Stimulated activated CD8-positive, alpha-beta memory T cell treated with anti-CD3 and anti-CD28 coated beads, Interleukin-12 subunit alpha, Interleukin-12 subunit beta, amount 100 ng/mL, for 24 hours (primary cell): Measurements from ENCODE around the gene BMPER.

Experiments used
- DNase-seq: peaks from one replicate; pipeline ENCODE4 v3.0.0-alpha.2; 2020; ENCODE audit errors: extremely low read depth

Gene BMPER

DNA sequence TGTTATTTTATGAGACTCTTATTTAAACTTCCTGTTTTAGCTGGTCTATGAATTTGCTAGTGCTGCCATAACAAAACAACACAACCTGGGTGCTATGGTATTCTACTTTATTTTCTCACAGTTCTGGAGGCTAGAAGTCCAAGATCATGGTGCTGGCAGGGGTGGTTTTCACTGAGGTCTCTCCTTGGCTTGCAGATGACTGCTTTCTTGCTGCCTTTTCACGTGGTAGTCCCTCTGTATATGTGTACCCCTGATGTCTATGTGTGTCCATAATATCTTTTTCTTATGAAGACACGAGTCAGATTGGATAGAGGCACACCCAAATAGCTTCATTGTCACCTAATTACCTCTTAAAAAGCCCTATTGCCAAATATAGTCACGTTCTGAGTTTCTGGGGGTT lies 270.5 kb downstream of the BMPER start:
- DNase-seq, result no peak

DNA sequence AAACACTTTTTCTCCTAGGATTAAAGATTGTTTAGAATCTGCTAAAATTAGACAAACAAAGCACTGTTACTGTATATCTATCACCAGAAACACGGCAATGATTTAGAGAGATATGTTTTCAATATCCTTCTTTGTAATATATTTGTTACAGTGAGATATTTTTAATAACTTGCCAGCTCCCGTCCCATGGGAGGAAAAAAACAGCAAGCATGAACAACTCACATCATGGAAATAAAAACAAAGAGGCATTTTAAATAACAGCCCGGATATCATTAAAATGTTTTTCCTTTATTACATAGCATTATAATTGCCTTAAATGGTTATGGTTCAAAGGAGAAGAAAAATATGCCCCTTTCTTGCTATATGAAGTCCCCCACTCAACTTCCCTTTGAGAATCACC lies 272.1 kb downstream of the BMPER start:
- DNase-seq, result no peak

DNA sequence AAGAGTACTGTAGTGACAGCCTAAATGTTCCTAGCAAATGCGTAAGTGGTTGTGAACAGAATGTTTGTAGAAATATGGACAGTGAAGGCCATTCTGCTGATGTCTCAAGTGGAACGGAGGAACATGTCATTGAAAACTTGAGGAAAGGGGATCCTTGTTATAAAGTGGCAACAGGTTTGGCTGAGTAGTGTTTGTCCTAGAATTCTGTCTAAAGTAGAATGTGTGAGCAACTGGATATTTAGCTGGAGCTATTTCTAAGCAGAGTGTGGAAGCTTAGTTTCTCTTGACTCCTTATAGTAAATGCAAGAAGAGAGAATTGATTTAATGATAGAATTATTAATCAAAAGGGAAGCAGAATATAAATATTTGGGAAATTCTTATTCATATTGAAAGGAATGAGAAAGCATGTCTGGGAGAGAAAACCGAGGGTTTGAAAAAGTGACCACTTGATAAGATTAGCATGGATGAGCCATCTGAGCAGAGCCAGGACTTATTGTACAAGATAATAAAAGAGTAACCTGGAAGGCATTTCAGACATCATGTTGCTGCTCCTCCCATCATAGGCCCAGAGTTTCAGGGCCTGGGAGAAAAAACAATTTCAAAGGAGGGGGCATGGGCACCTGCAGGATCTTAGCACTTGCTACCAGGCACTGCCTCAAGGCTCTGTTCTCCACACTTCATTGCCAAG lies 276.1 kb downstream of the BMPER start:
- no peak for DNase-seq

DNA sequence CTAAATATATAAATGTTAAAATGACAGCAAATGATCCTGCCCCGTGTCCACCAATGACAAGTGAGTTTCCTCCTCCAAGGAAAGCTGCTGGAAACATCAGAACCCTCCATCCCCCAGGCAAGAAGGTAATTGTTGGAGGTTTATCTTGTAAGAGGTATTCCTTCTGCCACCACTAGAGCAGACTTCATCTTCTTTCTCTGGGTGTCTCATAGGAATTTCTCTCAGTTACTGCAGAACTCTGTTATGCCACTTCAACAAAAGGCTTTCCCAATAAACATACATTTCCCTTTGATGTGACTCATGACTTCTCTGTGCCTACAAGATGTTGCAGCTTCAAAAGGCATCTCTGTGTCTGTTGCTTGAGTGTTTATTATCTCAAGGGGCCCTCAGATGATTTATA lies 279.1 kb downstream of the BMPER start:
- DNase-seq, result no peak

DNA sequence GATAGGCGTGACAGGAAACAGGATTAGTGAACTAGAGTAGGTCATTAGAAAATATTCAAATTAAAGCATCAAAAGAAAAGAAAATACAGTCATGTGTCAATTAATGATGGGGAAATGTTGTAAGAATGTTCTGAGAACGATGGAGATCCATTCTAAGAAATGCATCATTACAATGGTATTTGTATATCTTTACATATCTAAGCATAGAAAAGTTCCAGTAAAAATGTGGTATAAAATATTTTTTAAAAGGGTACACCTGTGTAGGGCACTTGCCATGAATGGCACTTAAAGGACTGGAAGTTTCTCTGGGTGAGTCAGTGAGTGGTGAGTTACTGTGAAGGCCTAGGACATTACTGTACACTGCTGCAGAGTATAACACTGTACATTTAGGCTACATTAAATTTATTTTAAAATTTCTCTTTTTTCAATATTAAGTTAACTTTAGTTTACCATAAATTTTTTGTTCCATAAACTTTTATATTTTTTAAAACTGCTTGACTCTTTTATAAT lies 282.5 kb downstream of the BMPER start:
- no peak for DNase-seq

DNA sequence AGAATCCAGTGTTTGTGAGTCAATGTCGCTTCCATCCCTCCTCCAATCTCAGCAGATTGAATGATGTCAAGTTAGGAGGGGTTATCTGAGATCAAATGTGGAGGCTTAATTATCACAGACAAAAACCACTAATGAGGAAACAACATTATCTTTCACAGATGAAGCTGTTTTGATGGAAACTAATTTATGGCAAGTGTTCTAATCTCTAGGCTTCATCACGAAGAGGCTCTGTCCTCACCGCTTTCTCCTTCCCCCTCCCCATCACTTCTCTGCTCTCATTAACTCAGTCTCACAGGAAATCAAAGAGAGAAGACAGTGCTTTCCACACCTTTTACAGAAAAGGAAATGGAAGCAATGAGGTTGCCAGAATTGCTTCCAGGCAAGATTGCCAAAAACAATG lies 283.7 kb downstream of the BMPER start:
- DNase-seq, result no peak

DNA sequence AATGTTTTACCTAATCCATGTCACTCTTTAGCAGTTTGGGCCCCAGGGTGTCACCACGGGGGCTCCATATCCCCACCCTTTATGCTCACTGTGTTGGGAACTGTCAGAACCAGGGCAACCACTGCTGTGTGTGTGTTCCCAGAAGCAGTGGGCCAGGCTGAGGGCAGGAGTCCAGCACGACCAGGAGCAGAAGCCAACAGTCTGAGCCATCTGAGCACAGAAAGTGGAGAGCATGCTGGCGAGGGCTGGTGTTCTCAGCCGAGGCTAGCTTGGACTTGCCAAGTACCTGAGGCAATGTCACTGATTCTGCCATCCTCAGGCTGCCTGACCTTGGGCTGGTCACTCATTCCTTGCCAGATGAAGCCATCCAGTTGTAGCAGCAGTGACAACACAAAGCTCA lies 285.0 kb downstream of the BMPER start:
- DNase-seq, result no peak

DNA sequence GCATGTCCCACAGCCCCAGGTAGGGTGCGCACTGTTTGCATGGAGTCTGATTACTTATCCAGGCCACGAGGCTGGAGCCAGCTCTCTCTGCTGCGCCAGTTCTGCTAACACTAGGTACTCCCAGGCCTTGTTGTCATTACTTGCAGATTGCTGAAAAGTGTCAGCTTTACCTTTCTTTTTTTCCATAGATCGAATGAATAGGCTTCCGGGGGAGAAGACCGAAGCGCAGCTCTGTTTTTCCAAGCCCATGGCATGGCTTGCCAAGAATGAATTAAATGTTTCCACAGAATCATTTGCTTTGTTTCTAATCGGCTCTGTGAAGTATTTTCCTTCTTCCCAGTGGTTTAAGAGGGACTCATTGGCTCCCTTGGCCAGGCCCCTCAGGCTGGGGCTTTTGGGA lies 285.8 kb downstream of the BMPER start:
- DNase-seq, result no peak

DNA sequence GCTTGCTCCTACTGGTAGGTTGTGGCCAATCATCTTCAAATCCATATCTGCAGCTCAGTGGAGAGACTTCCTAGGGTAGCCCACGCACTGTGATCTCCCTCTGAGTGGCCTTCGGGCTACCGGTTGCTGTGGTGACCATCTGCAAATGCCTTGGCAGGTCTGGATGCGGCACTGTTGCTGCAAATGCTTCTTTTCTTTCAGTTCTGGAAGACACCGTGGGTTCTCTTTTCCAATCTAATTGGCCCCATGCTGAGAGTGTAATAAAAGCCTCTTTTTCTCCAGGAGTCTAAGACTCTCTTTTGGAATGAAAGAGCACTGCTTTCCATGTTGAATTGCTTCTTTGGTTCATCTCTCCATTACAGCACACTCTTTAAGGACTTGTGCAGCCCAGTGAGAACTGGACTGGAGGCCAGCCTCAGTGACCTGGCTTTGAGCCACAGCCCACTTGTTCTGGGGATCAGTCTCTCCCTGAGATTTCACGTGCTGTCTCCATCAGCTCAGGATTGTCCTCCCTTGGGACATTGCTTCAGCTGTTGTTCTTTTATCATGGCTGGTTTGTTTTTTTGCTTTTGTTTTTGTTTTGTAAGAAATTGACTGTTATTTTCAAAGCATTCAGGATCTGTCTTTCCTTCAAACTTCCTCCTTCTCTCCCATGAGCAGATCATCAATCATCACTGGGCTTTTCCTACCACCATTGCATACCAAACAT lies 286.6 kb downstream of the BMPER start:
- DNase-seq, result no peak

DNA sequence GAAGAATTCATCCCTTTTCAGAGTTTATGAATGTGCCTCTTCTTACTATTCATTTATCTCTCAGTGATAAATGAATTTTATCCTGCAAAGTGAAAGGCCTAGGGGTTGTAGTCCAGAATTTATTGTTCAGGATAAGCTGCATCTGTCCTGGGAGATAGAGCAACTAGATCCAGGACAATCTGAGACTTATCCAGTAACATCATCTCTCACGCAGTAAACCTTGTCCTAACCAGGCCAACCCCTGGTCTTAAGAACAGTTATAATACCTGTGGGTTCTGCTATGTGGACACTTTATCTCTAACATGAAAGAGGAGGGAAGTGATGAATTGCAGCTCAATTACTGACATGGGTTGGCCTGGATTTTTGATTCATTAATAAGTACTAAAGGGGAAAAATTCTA lies 287.6 kb downstream of the BMPER start:
- DNase-seq, result no peak

DNA sequence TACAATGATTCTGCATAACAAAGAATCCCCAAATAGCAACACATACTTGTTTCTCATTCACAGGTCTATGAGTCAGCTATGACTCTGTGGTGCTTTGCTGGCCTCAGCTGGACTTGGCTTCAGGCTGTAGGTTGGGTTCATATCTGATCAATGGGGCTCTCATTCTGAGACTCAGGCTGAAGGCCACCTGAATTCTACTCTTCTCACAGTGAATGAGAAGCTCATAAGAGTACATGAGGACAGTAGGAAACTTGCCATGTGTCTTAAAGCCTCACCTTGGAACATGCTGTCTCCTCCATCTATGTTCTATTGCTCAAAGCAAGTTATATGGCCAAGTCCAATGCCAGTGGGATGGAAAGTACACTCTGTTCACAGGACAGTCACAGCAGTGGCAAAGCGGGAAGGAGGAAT lies 292.9 kb downstream of the BMPER start:
- DNase-seq, result no peak
